Measurements from ENCODE around the gene RBM38. TPM values are rescaled to one million over a fixed set of nuclear protein-coding genes. Genes with fewer than 3 reads are reported as not detected.

Gene RBM38
- total RNA-seq, 1 experiment from 2014 or later: 16.1 TPM

- no peak for DNase-seq (ENCODE audit: low read depth)
Observed at GRCh38 chr20:57403216-57403615, 12.0 kb downstream of the RBM38 start.

- DNase-seq (ENCODE audit: low read depth): no peak
Observed at GRCh38 chr20:57404006-57404405, 12.8 kb downstream of the RBM38 start.

DNA sequence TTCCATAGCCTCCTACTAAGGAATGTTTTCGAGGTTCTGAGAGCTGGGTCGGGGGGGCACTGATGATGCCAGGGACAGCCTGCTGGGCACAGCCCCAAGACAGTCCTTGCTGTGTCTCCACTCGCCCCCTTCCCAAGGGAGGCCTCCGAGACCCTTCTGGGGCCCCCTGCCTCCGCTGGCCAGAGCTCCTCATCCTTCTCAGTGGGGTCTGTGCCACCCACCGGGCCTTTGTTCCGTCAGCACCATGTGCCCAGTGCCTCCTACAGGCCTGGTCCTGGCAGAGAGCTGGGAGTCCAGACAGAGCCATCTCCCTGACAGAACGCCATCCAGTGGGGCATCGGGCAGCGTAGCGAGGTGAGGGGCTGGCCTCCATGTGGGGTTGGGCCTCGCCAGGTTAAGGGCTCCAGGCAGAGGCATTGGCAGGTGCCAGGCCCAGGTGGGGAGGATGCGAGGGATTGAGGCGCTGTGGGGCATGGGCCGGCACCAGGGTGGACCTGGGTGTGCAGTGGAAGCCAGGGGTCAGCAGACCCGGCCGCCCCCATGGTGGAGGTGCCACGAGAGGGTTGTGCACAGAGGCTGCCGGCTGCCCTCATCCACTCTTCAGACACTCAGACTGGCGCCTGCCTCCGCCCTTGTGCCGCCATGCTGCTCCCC, 13.3 kb downstream of the RBM38 start:
- no peak for DNase-seq (ENCODE audit: low read depth)

- DNase-seq (ENCODE audit: low read depth): no peak
Observed at GRCh38 chr20:57405236-57406016, 14.2 kb downstream of the RBM38 start.

DNA sequence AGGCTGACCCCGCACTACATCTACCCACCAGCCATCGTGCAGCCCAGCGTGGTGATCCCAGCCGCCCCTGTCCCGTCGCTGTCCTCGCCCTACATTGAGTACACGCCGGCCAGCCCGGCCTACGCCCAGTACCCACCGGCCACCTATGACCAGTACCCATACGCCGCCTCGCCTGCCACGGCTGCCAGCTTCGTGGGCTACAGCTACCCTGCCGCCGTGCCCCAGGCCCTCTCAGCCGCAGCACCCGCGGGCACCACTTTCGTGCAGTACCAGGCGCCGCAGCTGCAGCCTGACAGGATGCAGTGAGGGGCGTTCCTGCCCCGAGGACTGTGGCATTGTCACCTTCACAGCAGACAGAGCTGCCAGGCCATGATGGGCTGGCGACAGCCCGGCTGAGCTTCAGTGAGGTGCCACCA, 16.4 kb downstream of the RBM38 start:
- DNase-seq (ENCODE audit: low read depth): no peak

DNA sequence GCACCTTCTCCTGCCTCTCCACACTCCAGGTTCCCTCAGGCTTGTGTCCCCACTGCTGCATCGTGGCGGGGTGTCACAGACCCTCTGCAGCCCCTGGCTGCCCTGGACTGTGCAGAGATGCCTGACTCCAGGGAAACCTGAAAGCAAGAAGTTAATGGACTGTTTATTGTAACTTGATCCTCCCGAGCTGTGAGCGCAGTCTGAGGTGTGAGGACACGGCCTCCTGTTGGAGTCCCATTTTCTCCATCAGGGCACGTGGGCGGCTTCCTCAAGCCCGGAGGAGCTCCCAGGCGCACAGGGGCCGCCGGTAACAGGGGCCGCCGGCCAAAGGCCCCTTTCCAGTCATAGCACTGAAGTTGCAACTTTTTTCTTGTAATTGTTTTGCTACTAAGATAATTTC, 16.9 kb downstream of the RBM38 start:
- DNase-seq (ENCODE audit: low read depth): no peak

- no peak for DNase-seq (ENCODE audit: low read depth)
Observed at GRCh38 chr20:57408536-57409233, 17.5 kb downstream of the RBM38 start.

DNA sequence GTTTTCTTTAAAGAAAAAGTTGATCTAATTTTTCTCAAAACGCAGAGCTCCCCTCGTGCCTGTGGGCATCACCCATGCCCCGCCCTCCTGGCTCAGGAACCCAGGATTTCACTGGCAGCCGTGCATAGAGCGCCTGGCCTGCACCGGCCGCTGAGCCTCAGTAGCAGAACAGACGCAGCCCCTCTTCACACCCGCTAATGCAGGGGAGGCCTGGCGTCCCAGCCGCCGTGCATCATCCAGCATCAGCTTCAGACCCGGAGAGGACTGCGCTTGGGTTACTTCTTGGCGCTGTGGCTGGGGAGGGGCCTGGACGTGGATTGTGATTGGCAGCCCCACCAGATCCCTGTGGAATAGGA, 18.1 kb downstream of the RBM38 start:
- DNase-seq (ENCODE audit: low read depth): no peak

DNA sequence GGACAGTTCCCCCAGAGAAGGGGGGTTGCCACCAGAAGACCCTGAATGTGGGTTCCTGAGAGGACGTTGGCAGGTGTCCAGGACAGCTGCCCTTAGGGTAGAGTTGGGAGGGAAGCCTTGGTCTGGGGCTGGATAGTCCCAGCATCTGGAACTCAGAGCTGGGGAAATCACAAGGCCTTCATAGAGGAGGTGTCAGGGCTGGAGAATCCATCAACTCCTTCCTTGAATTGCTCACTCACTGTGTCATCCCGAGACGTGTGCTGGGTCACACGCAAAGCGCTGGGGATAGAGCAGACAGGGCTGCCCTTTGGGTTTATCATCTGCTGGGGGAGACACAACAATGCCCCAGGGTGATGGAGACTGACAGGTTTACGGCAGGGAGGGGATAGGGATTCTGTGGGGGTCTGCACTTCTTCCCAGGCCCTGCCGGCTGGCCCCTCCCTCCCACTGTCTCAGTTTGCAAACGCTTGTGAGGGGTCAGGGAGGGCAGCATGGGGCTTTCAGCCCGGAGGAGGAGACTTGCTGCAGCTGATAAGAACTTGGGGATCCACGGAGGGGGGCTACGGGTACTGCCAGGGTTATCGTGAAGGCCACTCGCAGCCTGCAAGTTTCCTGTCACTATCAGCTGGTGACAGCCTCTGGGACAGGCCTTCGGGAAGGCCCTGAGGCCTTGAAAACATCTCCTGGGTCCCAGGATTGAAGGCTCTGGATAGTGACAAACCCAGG, 18.6 kb downstream of the RBM38 start:
- DNase-seq (ENCODE audit: low read depth): no peak

- no peak for DNase-seq (ENCODE audit: low read depth)
Observed at GRCh38 chr20:57410398-57410920, 19.3 kb downstream of the RBM38 start.

DNA sequence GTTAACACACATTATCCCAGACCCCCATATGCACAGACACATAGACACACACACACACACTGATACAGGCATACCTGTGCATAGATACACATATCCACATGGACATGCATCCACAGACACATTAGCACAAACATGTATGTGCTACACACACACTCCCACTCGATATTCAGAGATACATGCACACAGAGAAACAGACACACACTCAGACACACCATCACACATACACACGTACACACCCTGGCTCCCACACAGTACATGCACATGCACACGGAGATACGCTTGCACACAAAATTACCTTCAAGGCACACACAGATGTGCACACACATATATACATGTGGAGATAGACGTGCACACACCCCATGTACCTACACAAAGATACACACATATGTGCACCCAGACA, 19.7 kb downstream of the RBM38 start:
- DNase-seq (ENCODE audit: low read depth): no peak

DNA sequence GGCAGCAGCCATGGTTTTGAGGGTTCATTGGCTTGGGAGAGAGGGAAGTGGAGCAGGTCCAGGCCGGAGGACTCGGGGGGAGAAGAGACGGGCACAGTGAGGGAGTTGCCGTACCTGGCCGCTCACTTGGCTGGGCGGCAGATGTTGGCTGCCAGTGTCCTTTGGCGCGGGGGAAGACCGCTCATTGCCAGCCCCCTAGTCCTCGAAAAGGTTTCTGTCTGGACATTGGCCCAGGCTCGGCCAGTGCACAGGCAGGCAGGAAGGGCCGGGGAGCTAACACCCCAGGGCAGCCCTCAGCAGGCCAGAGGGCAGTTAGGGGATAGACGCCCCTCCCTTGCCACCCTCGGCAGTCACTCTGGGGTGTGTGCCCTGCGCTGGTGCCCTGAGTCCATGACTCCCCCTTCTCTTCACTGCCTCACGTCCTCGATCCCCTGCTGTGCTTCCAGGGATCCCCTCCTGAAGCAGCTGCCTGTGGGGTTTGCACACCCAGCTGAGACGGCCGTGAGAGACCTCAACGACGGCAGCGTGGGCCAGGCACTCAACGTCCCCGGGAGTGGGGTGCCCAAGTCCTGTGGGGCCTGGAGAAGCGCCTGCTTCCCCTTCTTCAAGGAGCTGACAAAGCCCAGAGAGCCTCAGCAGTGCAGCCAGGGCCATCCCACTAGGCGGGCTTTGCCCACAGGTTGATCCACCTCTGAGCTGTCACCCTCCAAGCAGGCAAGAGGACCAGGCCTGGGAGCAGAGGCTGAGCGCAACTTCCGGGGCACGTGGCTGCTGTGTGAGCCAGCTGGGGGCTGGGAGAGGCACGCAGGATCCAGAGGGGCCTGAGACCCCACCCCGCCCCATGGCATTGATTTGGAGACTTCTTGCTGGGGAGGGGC, 20.4 kb downstream of the RBM38 start:
- no peak for DNase-seq (ENCODE audit: low read depth)

GRCh38 chr20:57412347-57413029, 21.3 kb downstream of the RBM38 start:
- no peak for DNase-seq (ENCODE audit: low read depth)

DNA sequence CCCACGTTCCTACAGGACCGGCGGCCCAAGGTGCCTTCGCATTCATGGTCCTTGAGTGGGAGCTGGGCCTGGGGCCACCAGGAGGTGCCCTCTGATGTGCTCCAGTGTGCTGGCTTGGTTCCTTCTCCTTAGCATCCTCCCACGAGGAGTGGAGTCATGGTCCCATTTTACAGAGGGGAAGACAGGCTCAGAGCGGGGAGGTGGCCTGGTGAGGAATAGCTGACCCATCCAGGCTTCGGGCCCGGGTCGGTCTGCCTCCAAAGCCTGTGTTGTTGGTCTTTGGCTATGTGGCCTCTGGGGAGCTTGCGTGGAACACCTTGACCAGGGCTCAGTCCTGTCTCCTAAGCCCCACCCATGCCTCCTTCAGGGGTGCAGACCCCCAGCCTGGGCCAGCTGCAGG, 22.8 kb downstream of the RBM38 start:
- no peak for DNase-seq (ENCODE audit: low read depth)

DNA sequence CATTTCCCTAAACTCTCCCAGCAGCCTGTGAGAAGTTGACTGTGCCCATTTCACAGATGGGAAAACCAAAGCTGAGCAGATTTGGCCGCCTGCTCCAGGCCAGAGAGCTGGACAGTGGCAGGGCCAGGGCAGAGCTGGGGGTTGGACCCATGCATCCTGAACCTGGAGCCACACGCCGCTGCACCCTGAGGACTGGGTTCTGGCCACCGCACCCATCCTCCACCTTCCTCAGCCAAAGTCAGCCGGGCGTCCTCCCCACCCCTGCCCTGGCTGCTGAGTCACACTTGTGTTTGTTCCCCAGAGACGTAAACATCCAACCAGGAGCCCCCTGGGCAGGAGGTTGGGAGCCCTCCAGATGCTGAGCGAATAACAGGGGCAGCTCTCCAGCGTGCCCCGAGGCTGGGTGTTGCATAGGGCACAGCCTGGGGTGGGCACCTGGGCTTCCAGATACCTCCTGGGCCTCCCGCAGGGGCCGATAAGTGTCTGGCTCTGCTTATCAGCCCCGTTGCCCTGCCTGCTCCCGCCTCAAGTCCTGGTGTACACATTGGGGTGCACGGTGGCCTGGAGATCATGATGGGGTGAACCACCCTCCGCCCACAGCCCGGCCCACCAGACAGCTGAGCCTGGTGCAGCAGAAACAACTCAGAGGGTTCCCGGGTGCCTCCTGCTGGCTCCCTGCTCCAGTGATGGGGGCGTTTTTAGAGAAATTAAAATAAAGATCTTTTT, 23.8 kb downstream of the RBM38 start:
- peak; percentile 77 for DNase-seq (ENCODE audit: low read depth)

- no peak for DNase-seq (ENCODE audit: low read depth)
Observed at GRCh38 chr20:57415771-57416170, 24.6 kb downstream of the RBM38 start.

GRCh38 chr20:57416296-57417022, 25.3 kb downstream of the RBM38 start:
- DNase-seq (ENCODE audit: low read depth): no peak

DNA sequence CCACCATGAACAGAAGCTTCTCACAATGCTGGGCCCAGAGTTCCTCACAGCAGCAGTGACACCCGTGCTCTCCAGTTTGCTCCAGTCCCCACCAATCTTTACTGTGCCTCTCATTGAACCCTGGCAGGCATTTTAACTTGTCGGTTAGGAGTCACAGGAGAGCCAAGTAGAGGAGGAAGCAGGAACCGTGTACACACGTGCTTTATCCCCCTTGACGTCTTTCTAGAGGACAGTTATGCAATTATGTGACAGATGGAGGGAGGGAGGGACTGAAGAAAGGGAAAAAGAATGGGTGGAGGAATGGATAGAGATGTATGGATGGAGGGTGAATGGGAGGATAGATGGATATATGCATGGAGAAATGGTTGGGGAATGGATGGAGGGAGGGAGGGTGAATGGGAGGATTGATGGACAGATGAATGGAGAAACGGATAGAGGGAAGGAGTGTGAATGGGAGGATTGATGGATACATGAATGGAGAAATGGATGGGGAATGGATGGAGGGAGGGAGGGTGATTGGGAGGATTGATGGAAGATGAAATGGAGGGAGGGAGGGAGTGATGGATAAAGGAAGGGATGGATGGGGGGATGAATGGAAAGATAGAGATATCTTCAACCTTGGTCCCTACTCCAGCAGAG, 26.0 kb downstream of the RBM38 start:
- DNase-seq (ENCODE audit: low read depth): no peak
